AG04450 (cell line): Measurements from ENCODE around the gene MPIG6B. TPM values are rescaled to one million over a fixed set of nuclear protein-coding genes. Genes with fewer than 3 reads are reported as not detected.
A peak's percentile ranks its signal among the peaks of the same experiment; 100 is the strongest.
"Not testable (repeated sequence)": the region's sequence is repeated elsewhere in the genome, so short reads cannot be mapped to it uniquely, and the experiment has no call there.

Experiments used
- CTCF ChIA-PET: fragments of 300-600, 350-600 bp; formaldehyde crosslinking; extraction: SDS; loops from one replicate; lab custom pipeline; 2022; ENCODE audit warnings: antibody characterized with exemption, inconsistent platforms; lab: Charles Lee
- POLR2A ChIA-PET: fragments of 350-600 bp; formaldehyde crosslinking; extraction: SDS; loops from one replicate; lab custom pipeline; 2021; ENCODE audit warnings: antibody characterized with exemption, inconsistent platforms; lab: Yijun Ruan, JAX
- DNase-seq: peaks from one replicate; pipeline ENCODE4 v3.0.0-alpha.2; 2011; ENCODE audit warnings: low read depth, low spot score
- H3K27ac ChIP-seq: one replicate; pipeline ENCODE4 v1.5.1; 2012; ENCODE audit warnings: low read depth, low read length, control low read depth
- H3K27me3 ChIP-seq: one replicate; pipeline ENCODE4 v1.6.0; 2012; ENCODE audit warnings: low read length; ENCODE audit not compliant: control insufficient read depth, insufficient read depth
- H3K4me3 ChIP-seq: 2 replicates; pipeline ENCODE4 v1.5.1; 2011; ENCODE audit warnings: mild to moderate bottlenecking, low read depth, low read length, control low read depth
- H3K9me3 ChIP-seq: 2 replicates; pipeline ENCODE4 v1.5.1; 2012; ENCODE audit warnings: low read length; ENCODE audit not compliant: control insufficient read depth, insufficient read depth
- CTCF ChIP-seq: IDR thresholded peaks from 2 replicates; pipeline ENCODE4 v1.5.1; 2011; ENCODE audit warnings: low read depth, low read length, control low read depth, inconsistent platforms
- polyA plus RNA-seq: library from polyadenylated mRNA; depleted of rRNA; stranded (reverse); fragments of >200 nt; gene quantifications from 2 replicates; pipeline ENCODE4 v1.2.3, GENCODE V29; 2011

MPIG6B gene
- polyA plus RNA-seq, 1 experiment: not detected

DNA sequence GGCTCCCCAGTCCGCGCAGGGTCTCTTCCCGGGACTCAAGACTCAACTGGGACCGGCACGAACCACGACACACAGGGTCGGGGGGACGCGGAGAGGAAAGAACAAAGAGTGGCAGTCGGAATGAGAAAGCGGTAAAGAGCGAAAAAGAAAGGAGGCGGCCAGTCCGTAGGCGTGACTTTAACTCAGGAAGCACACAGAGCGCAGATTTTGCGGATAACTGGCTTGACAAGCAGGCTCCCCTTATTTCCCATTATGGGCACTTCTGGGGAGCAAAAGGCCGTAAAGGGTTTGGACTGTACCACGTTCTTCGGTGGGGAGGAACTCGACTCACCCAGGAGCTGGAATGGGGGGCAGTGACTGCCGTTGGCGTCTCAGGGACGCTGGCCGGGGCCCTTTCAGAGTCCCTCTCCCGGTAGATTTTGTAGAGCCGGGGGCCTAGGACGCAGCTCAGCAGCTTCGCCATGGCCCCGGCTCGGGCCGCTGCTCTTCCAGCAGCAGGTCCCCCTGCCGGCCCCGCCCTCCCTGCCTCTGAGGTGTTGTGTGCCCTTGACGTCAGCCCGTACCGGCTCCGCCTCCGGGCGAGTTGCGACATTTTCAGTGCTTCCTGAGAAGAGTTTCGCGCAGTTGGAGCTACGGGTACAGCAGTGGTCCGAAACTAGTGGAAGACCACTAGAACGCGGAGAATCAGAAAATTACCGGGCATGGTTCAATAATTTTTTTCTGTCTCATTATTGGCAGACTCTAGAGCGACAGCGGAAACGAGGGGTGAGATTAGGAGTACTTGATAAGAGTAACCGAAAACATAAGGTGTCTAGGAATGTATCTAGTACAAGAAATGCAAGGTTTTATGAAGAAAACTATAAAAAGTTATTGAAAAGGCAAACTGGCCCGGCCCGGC, 20.1 kb upstream of the MPIG6B start, which contains the start of gene ABHD16A:
ABHD16A (minus strand) TSS at position 506 of the 898 bp plus-strand sequence; CDS start at position 463, 43 bp downstream.
- ChIA-PET POLR2A (interaction anchor here (0.7 to 2.7 kb wide), 11 partner anchors 8 to 161 kb away, joined by 3 to 9 read pairs (median 5); partner anchors contain the start of genes C6orf47, GPANK1, HSPA1B and LSM2), CTCF (interaction anchor here (1.0 to 2.5 kb wide), 6 partner anchors 10 to 127 kb away, joined by 3 to 12 read pairs (median 6); partner anchors contain the start of gene LSM2)
- peak; percentile 95 for DNase-seq
- H3K27me3 ChIP-seq: no peaks in the 10 kb centered on the region
- H3K27ac ChIP-seq: peak within 1 kb of the TSS; percentile 94
- H3K9me3 ChIP-seq: no peaks in the 10 kb centered on the region
- TF ChIP-seq CTCF: no peak
- H3K4me3 ChIP-seq: peak within 1 kb of the TSS; percentile 98

DNA sequence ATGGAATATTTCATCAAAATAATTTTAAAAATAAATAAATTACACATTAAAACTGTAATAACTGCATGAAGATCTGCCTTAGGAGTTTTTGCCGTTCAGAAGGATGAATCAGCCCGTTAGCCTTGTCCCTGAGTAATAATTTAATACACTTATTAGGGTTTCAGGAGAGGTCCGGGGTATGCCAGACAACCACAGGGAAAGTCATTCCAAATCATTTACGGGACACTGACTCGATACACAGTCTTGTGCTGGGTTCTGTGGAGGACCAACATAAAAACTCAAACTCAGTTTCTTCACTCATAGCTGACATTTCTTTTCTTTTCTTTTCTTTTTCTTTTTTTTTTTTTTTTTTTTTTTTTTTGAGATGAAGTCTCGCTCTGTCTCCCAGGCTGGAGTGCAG, 17.2 kb upstream of the MPIG6B start:
- H3K27ac ChIP-seq: no peak overlapping the region
- CTCF ChIA-PET: no interaction called here
- no peak for DNase-seq
- no peak overlapping the region for H3K4me3 ChIP-seq
- POLR2A ChIA-PET: no interaction called here
- H3K9me3 ChIP-seq: no peaks in the 10 kb centered on the region
- TF ChIP-seq CTCF: no peak
- H3K27me3 ChIP-seq: peaks cover 6% of the 10 kb centered on the region

DNA sequence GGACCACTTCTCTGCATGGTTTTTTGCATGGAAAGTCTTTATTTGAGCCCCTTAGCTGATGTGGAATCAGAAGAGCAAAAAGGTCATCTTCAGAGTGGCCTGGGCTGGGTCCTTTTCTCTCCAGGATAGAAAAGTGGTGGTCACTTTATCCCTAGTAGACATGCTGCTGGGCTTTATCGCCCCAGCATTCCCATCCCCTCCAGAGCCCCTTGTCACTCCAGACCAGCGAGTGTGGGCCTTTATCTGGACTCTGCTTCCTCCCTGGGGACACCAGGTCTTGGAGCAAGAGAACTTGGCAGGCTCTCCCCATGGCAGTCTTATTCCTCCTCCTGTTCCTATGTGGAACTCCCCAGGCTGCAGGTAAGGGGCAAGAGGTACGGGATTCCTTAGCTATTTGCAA, 16.6 kb upstream of the MPIG6B start, which contains the start of gene LY6G6F:
LY6G6F (plus strand) TSS at position 268 of the 400 bp plus-strand sequence; CDS start at position 309, 41 bp downstream.
- ChIA-PET CTCF (no interaction called here), POLR2A (no interaction called here)
- Histone ChIP-seq H3K27ac (no peak within 1 kb of the TSS), H3K4me3 (no peak within 1 kb of the TSS), H3K9me3 (no peaks in the 10 kb centered on the region), H3K27me3 (peaks cover 11% of the 10 kb centered on the region)
- no peak for DNase-seq
- TF ChIP-seq CTCF: no peak

- H3K27ac ChIP-seq: no peak overlapping the region
- H3K27me3 ChIP-seq: peaks cover 19% of the 10 kb centered on the region
- no peak for TF ChIP-seq CTCF
- DNase-seq: no peak
- no peak overlapping the region for H3K4me3 ChIP-seq
- CTCF ChIA-PET: no interaction called here
- POLR2A ChIA-PET: no interaction called here
- H3K9me3 ChIP-seq: no peaks in the 10 kb centered on the region
Observed at GRCh38 chr6:31707701-31708100, 15.5 kb upstream of the MPIG6B start.

DNA sequence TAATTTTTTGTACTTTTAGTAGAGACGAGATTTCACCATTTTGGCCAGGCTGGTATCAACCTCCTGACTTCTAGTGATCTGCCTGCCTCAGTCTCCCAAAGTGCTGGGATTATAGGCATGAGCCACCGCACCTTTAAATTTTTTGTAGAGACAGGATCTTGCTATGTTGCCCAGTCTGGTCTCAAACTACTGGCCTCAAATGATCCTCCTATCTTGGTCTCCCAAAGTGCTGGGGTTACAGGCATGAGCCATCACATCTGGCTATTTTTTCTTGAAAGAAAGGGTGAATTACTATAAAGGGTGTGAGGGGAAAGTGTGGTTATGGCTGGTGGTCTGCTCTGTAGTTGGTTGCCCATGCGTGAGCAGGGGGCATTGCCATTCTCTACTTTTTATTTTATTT, 14.9 kb upstream of the MPIG6B start:
- Histone ChIP-seq H3K9me3 (no peaks in the 10 kb centered on the region), H3K27me3 (peaks cover 19% of the 10 kb centered on the region), H3K27ac (no peak overlapping the region), H3K4me3 (no peak overlapping the region)
- ChIA-PET CTCF (no interaction called here), POLR2A (no interaction called here)
- TF ChIP-seq CTCF: no peak
- DNase-seq: no peak

GRCh38 chr6:31709157-31709556, 14.0 kb upstream of the MPIG6B start:
- ChIA-PET CTCF (interaction anchor here (0.7 kb wide), 1 partner anchor 32 kb away, joined by 3 read pairs; no protein-coding TSS in a partner anchor), POLR2A (interaction anchor here (0.6 kb wide), 1 partner anchor 12 kb away, joined by 3 read pairs; the partner anchor contains the start of gene LY6G6C)
- not testable (repeated sequence) for H3K4me3 ChIP-seq, H3K9me3 ChIP-seq, DNase-seq, H3K27ac ChIP-seq
- H3K27me3 ChIP-seq: peaks cover 23% of the 10 kb centered on the region
